ENCODE results near the gene KDM4C.

The KDM4C gene

DNA sequence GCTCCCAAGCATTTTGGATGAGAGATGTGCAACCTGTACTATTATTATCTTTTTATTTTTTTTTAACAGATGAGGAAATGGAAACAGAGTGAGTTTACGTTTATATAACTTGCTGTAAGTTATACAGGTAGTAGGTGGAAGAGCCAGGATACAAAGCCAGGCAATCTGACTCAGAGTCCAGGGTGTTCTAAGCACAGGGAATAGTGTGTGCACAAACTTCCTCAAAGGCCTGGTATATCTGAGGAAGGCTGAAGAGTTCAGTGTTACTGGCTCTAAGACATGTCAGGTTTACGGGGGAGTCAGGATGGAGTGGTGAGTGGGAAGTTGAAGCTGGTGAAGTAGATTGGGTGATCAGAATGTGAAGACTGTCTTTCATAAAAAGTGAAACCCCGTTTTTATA lies 353.6 kb downstream of the KDM4C start:
- TF ChIP-seq, protein P1, sequence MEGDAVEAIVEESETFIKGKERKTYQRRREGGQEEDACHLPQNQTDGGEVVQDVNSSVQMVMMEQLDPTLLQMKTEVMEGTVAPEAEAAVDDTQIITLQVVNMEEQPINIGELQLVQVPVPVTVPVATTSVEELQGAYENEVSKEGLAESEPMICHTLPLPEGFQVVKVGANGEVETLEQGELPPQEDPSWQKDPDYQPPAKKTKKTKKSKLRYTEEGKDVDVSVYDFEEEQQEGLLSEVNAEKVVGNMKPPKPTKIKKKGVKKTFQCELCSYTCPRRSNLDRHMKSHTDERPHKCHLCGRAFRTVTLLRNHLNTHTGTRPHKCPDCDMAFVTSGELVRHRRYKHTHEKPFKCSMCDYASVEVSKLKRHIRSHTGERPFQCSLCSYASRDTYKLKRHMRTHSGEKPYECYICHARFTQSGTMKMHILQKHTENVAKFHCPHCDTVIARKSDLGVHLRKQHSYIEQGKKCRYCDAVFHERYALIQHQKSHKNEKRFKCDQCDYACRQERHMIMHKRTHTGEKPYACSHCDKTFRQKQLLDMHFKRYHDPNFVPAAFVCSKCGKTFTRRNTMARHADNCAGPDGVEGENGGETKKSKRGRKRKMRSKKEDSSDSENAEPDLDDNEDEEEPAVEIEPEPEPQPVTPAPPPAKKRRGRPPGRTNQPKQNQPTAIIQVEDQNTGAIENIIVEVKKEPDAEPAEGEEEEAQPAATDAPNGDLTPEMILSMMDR (IDR thresholded peaks at IDR 0.05; ENCODE audit: borderline replicate concordance, extremely low read depth, low read length, poor library complexity, severe bottlenecking): no peak
- TF ChIP-seq EZH2 (IDR thresholded peaks at IDR 0.05; ENCODE audit: borderline replicate concordance, low read depth, low read length, severe bottlenecking): no peak
- no peaks in the 10 kb centered on the region; the same call in 1 of the 2 replicates for H3K36me3 ChIP-seq (ENCODE audit: insufficient read depth, low read length)
- H3K9ac ChIP-seq (ENCODE audit: low read depth, low read length): no peak overlapping the region
- H2AFZ ChIP-seq (ENCODE audit: low read depth, low read length): no peak overlapping the region
- H3K4me1 ChIP-seq (ENCODE audit: insufficient read depth, low read length): no peaks in the 10 kb centered on the region
- H3K27ac ChIP-seq (ENCODE audit: low read length): no peak overlapping the region
- no peak for DNase-seq
- no peaks in the 10 kb centered on the region for H3K79me2 ChIP-seq (ENCODE audit: insufficient read depth, low read length)
- H3K4me2 ChIP-seq (ENCODE audit: insufficient read depth, low read length): no peak overlapping the region
- no peaks in the 10 kb centered on the region for H3K9me3 ChIP-seq (ENCODE audit: insufficient read depth, low read length, severe bottlenecking)
- no peak overlapping the region for H3K4me3 ChIP-seq (ENCODE audit: low read depth in 1 of 2, low read length in 2 of 2)
- ATAC-seq (ENCODE audit: insufficient read depth, low read depth): no peak
- no peaks in the 10 kb centered on the region for H4K20me1 ChIP-seq (ENCODE audit: insufficient read depth, low read length)
- no peaks in the 10 kb centered on the region for H3K27me3 ChIP-seq (ENCODE audit: insufficient read depth, low read length, poor library complexity)

DNA sequence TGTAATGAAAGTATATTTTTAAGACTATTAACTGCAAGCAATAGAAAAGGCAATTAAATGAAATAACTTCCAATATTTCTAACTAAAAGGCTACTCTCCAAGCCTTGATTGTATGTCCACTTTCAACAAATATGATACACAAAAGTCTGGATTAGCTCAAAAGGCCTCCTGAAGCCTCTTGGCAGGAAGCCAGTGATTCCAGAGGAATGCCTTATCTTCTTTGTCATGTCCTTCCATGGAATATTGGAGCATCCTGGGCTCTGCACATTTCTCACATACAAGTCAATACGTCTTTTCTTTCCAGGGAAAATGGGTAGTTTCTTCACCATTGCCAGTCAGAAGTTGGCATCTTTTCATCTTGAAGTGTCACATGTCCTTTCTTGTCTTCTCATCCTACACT lies 357.8 kb downstream of the KDM4C start:
- H2AFZ ChIP-seq (ENCODE audit: low read depth, low read length): no peak overlapping the region
- H3K79me2 ChIP-seq (ENCODE audit: insufficient read depth, low read length): no peaks in the 10 kb centered on the region
- no peaks in the 10 kb centered on the region for H3K27me3 ChIP-seq (ENCODE audit: insufficient read depth, low read length, poor library complexity)
- no peaks in the 10 kb centered on the region; the same call in 1 of the 2 replicates for H3K36me3 ChIP-seq (ENCODE audit: insufficient read depth, low read length)
- H3K9ac ChIP-seq (ENCODE audit: low read depth, low read length): no peak overlapping the region
- no peaks in the 10 kb centered on the region for H3K9me3 ChIP-seq (ENCODE audit: insufficient read depth, low read length, severe bottlenecking)
- ATAC-seq (ENCODE audit: insufficient read depth, low read depth) (no peak), DNase-seq (no peak)
- H3K4me2 ChIP-seq (ENCODE audit: insufficient read depth, low read length): no peak overlapping the region
- TF ChIP-seq, protein P1 (IDR thresholded peaks at IDR 0.05; ENCODE audit: borderline replicate concordance, extremely low read depth, low read length, poor library complexity, severe bottlenecking): no peak
- TF ChIP-seq EZH2 (IDR thresholded peaks at IDR 0.05; ENCODE audit: borderline replicate concordance, low read depth, low read length, severe bottlenecking): no peak
- H3K27ac ChIP-seq (ENCODE audit: low read length): no peak overlapping the region
- no peaks in the 10 kb centered on the region for H3K4me1 ChIP-seq (ENCODE audit: insufficient read depth, low read length)
- H3K4me3 ChIP-seq (ENCODE audit: low read depth in 1 of 2, low read length in 2 of 2): no peak overlapping the region
- H4K20me1 ChIP-seq (ENCODE audit: insufficient read depth, low read length): no peaks in the 10 kb centered on the region

DNA sequence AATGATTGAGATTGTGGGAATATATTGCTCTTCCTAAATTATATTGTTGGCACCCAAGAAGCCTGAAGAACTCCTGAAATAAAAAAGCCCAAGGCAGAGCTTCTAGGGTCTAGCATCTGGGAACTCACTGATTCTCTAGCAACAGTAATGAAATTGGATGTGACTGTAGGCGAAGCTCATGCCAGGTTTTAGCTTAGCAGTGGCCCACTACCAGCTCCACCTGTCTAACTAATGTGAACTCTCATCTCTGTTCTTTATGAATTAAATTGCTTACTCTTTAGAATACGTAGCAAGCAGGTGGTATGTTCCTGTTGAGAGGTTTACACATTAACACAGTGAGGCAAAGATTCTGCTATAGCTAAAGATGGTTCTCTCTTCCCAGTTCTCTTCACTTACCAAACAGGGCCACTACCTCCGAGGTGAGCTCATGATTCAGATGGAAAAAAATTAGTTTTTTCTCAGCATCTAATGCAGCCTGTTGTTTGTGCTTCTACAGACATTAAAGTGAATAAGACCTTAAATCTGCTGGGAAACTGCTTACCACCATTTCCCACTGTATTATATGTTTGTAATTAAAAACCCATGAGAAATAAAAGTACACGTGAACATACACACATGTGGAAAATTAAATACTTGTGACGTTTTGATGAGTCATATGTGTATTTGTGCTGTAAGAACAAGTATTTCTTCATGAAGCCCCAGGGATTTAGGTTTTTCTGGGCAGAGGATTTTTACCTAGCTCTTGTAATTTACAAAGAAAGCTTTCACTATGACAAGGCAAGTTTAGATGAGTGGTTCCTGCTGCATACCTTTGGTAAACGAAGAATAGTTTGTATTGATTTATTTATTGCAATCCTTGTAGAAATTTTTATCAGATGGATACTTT lies 360.1 kb downstream of the KDM4C start:
- Histone ChIP-seq H3K4me1 (ENCODE audit: insufficient read depth, low read length) (no peaks in the 10 kb centered on the region), H3K4me2 (ENCODE audit: insufficient read depth, low read length) (no peak overlapping the region), H3K27ac (ENCODE audit: low read length) (no peak overlapping the region), H3K9ac (ENCODE audit: low read depth, low read length) (no peak overlapping the region), H3K36me3 (ENCODE audit: insufficient read depth, low read length) (no peaks in the 10 kb centered on the region; the same call in none of the 2 replicates), H3K79me2 (ENCODE audit: insufficient read depth, low read length) (no peaks in the 10 kb centered on the region), H3K27me3 (ENCODE audit: insufficient read depth, low read length, poor library complexity) (no peaks in the 10 kb centered on the region), H3K4me3 (ENCODE audit: low read depth in 1 of 2, low read length in 2 of 2) (no peak overlapping the region), H4K20me1 (ENCODE audit: insufficient read depth, low read length) (no peaks in the 10 kb centered on the region), H2AFZ (ENCODE audit: low read depth, low read length) (no peak overlapping the region), H3K9me3 (ENCODE audit: insufficient read depth, low read length, severe bottlenecking) (no peaks in the 10 kb centered on the region)
- DNase-seq (no peak), ATAC-seq (ENCODE audit: insufficient read depth, low read depth) (no peak)
- no peak for TF ChIP-seq EZH2 (IDR thresholded peaks at IDR 0.05; ENCODE audit: borderline replicate concordance, low read depth, low read length, severe bottlenecking)
- TF ChIP-seq, protein P1 (IDR thresholded peaks at IDR 0.05; ENCODE audit: borderline replicate concordance, extremely low read depth, low read length, poor library complexity, severe bottlenecking): no peak

Data from DND-41 (cell line).